K562 (cell line): ENCODE results near the gene SGSH. TPM values are rescaled to one million over a fixed set of nuclear protein-coding genes. Genes with fewer than 3 reads are reported as not detected.

ENCODE experiments used
- ARID3A ChIP-seq: IDR thresholded peaks from 2 replicates; pipeline ENCODE4 v1.6.1; 2012; ENCODE audit warnings: low read depth, low read length, improper control_type of control experiment, borderline replicate concordance
- ARID3B ChIP-seq: fragments of 250-450 bp; sonication (Bioruptor Pico); IDR thresholded peaks from 2 replicates; pipeline ENCODE4 v1.4.0; 2020; ENCODE audit warnings: borderline replicate concordance
- ARID4B ChIP-seq: sonication (generic); formaldehyde crosslinking; IDR thresholded peaks from 2 replicates; pipeline ENCODE4 v1.8.0; 2022; ENCODE audit warnings: mild to moderate bottlenecking, missing genetic modification reagents
- BRD9 ChIP-seq: fragments of 450-650 bp; IDR thresholded peaks from 2 replicates; pipeline ENCODE4 v1.6.1; 2018; ENCODE audit warnings: low read depth; ENCODE audit not compliant: partially characterized antibody
- NFE2 ChIP-seq: IDR thresholded peaks from 2 replicates; pipeline ENCODE4 v1.6.1; 2014; ENCODE audit warnings: antibody characterized with exemption, low read depth
- NFE2L1 ChIP-seq: fragments of 450-650 bp; IDR thresholded peaks from 2 replicates; pipeline ENCODE4 v1.6.1; 2016; ENCODE audit warnings: missing genetic modification characterization, low read depth, mild to moderate bottlenecking, missing compliant biosample characterization, moderate library complexity, borderline replicate concordance
- NFXL1 ChIP-seq: fragments of 450-650 bp; formaldehyde crosslinking; IDR thresholded peaks from 2 replicates; pipeline ENCODE4 v1.4.0; 2021; ENCODE audit warnings: mild to moderate bottlenecking
- NR4A1 ChIP-seq, 2 experiments: fragments of 250-450 bp in 1 of 2; fragments of 450-650 bp in 1 of 2; sonication (Bioruptor Pico) in 1 of 2; IDR thresholded peaks; 2 replicates each; pipeline versions ENCODE4 v1.4.0 to v1.6.1; 2016 to 2020; ENCODE audit warnings: mild to moderate bottlenecking in 2 of 2, missing compliant biosample characterization in 1 of 2, missing genetic modification characterization in 1 of 2, moderate library complexity in 1 of 2
- PYGO2 ChIP-seq: fragments of 450-650 bp; IDR thresholded peaks from 2 replicates; pipeline ENCODE4 v1.6.1; 2016; ENCODE audit warnings: mild to moderate bottlenecking, missing genetic modification characterization, moderate library complexity, missing compliant biosample characterization
- SETDB1 ChIP-seq: IDR thresholded peaks from one replicate; pipeline ENCODE4 v1.6.1; 2012; ENCODE audit warnings: low read length, control low read depth, inconsistent platforms
- SP1 ChIP-seq: sonication (generic); formaldehyde crosslinking; IDR thresholded peaks from 2 replicates; pipeline ENCODE4 v1.8.1; 2022; ENCODE audit warnings: mild to moderate bottlenecking, missing genetic modification reagents
- ZBTB43 ChIP-seq: sonication (generic); formaldehyde crosslinking; IDR thresholded peaks from 2 replicates; pipeline ENCODE4 v1.8.0; 2023; ENCODE audit warnings: mild to moderate bottlenecking, missing genetic modification reagents
- ZNF444 ChIP-seq: fragments of 250-450 bp; sonication (Bioruptor Pico); IDR thresholded peaks from 2 replicates; pipeline ENCODE4 v1.4.0; 2020; ENCODE audit warnings: mild to moderate bottlenecking, moderate library complexity
- ZNF449 ChIP-seq: fragments of 250-450 bp; sonication (Bioruptor Pico); IDR thresholded peaks from 2 replicates; pipeline ENCODE4 v1.8.0; 2022; ENCODE audit warnings: moderate library complexity, mild to moderate bottlenecking, inconsistent platforms
- ZNF584 ChIP-seq: fragments of 200-800 bp; sonication (Bioruptor generic); IDR thresholded peaks from 2 replicates; pipeline ENCODE4 v1.6.1; 2016; ENCODE audit warnings: low read depth, mild to moderate bottlenecking, missing genetic modification characterization, missing compliant biosample characterization
- polyA plus RNA-seq, 8 experiments: library from polyadenylated mRNA; depleted of rRNA in 4 of 8; stranded (reverse) in 5 of 8; unstranded in 3 of 8; fragments of >200 nt; fragmentation: Nextera tagmentation in 2 of 8; fragmentation: Illumina TruSeq in 1 of 8; extraction: Ambion mirVana in 2 of 8; extraction: Trizol in 1 of 8; gene quantifications; 2 replicates each; pipeline versions ENCODE4 v1.2.1 to v1.2.3, GENCODE V29; 2011 to 2014; ENCODE audit warnings: inconsistent platforms in 1 of 8, missing spikeins in 1 of 8
- total RNA-seq, 7 experiments: library from RNA; depleted of rRNA in 6 of 7; stranded (reverse); fragments of >200 nt in 6 of 7; fragmentation: Illumina TruSeq in 2 of 7; extraction: Trizol in 2 of 7; gene quantifications; 2 replicates each; pipeline versions ENCODE4 v1.2.1 to v1.2.3, GENCODE V29; 2011 to 2021; ENCODE audit warnings: low replicate concordance in 1 of 7

Gene SGSH
- total and polyA plus RNA-seq, 9 of the 15 experiments (the other 6 are each of a cell fraction or from before 2014, with no cell fraction given) = 0.25 to 15.7 (median 4.9) TPM

- TF ChIP-seq SP1 = no peak
- TF ChIP-seq ZNF584 (CRISPR knock-in tag) = peak; percentile 84
- TF ChIP-seq ZBTB43 = no peak
- 0 out of 2 replicates have a peak, but pooled peaks have one; percentile 9 for TF ChIP-seq ZNF444 (CRISPR knock-in tag)
- TF ChIP-seq ARID3B (CRISPR knock-in tag) = peak; percentile 77; the same call in 1 of the 2 replicates
- peak; percentile 57; the same call in 1 of the 2 replicates for TF ChIP-seq ARID3A
- peak; percentile 100 for TF ChIP-seq NFE2
- 0 out of 2 replicates have a peak, but pooled peaks have one; percentile 35 for TF ChIP-seq NR4A1 (CRISPR knock-in tag; IDR thresholded peaks at IDR 0.05)
- peak; percentile 97 for TF ChIP-seq NR4A1 (tag; IDR thresholded peaks at IDR 0.05)
- TF ChIP-seq PYGO2 (tag) = peak; percentile 62
- peak; percentile 71; the same call in 1 of the 2 replicates for TF ChIP-seq ZNF449 (CRISPR knock-in tag)
- peak; percentile 31; the same call in 1 of the 2 replicates for TF ChIP-seq ARID4B (CRISPR knock-in tag)
- TF ChIP-seq NFE2L1 (tag) = peak; percentile 97
- TF ChIP-seq NFXL1 = peak; percentile 90
- TF ChIP-seq BRD9 = peak; percentile 87
- no peak for TF ChIP-seq SETDB1
These were observed 34.5 kb upstream of the SGSH start (continued) for GRCh38 chr17:80254396-80255251.
